ENCODE data around the gene NFATC3.
"Not testable (repeated sequence)": the region's sequence is repeated elsewhere in the genome, so short reads cannot be mapped to it uniquely, and the experiment has no call there.

NFATC3 gene

DNA sequence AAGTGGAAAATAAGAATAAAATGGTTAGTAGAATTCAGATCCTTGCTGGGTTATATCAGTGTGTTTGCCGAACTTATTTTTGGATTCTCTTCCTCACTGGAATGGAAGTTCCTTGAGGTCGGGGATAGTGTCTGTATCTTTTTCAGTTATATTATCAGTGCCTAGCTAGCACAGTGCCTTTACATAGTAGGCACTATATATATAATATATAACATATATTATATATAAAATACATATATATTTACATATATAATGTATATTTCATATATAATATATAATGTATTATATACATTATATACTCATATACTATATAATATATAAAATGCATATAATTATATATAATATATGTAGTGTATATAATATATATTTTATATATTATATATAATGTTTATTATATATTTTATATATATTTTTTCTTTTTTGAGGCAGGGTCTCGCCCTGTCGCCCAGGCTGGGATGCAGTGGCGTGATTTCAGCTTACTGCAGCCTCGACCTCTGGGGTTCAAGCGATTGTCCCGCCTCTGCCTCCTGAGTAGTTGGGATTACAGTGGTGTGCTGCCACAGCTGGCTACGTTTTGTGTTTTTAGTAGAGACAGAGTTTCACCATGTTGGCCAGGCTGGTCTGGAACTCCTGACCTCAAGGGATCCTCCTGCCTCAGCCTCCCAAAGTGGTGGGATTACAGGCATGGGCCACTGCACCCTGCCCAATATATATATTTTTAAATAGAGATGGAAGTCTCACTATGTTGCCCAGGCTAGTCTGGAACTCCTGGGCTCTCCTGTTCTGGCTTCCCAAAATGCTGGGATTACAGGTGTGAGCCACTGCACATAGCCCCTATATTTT is 3.2 kb downstream of the NFATC3 start:
- TF ChIP-seq, protein P1, sequence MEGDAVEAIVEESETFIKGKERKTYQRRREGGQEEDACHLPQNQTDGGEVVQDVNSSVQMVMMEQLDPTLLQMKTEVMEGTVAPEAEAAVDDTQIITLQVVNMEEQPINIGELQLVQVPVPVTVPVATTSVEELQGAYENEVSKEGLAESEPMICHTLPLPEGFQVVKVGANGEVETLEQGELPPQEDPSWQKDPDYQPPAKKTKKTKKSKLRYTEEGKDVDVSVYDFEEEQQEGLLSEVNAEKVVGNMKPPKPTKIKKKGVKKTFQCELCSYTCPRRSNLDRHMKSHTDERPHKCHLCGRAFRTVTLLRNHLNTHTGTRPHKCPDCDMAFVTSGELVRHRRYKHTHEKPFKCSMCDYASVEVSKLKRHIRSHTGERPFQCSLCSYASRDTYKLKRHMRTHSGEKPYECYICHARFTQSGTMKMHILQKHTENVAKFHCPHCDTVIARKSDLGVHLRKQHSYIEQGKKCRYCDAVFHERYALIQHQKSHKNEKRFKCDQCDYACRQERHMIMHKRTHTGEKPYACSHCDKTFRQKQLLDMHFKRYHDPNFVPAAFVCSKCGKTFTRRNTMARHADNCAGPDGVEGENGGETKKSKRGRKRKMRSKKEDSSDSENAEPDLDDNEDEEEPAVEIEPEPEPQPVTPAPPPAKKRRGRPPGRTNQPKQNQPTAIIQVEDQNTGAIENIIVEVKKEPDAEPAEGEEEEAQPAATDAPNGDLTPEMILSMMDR (conservative IDR thresholded peaks at IDR 0.05; ENCODE audit: control insufficient read depth, insufficient read depth, low read depth, low read length), result no peak
- DNase-seq (ENCODE audit: low read depth), result no peak
- no peak overlapping the region for H3K4me3 ChIP-seq (ENCODE audit: control insufficient read depth, low read depth, low read length)

DNA sequence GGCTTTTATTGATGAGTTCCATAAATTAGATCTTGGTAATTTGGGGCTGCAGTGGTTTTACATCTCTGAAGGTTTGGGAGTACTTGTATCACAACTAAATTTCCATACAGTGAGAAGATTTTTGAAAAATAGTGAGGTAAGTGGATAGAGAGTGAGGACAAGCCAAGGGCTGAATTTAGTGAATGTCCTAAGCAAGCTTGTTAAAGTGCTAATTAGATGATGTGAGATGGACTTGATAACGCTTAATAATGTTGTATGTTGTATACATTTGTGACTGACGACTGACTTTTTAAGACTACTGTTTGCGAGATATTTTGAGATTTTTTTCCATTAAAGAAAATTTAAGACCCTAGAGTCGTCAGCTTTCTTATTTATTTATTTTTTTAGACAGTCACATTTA is 3.9 kb downstream of the NFATC3 start:
- TF ChIP-seq, protein P1 (conservative IDR thresholded peaks at IDR 0.05; ENCODE audit: control insufficient read depth, insufficient read depth, low read depth, low read length), result no peak
- H3K4me3 ChIP-seq (ENCODE audit: control insufficient read depth, low read depth, low read length), result no peak overlapping the region
- DNase-seq (ENCODE audit: low read depth), result no peak

DNA sequence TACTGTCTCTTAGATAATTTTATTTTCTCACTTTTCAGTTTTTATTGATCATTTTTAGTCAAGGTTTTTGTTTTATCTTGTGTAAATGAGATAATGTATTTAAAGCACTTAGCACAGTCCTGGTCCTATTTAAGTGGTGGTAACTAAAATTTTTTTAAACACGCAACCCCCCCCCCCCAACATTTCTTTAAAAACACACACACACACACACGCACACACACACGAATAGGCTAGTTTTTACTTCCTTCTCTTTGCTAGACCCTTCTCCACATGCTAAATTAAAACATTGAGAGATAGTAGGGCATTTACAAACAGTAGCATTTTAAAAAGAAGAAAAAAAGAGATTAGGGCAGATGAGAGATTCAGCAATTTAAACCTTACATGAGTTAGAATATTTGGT is 5.0 kb downstream of the NFATC3 start:
- TF ChIP-seq, protein P1 (conservative IDR thresholded peaks at IDR 0.05; ENCODE audit: control insufficient read depth, insufficient read depth, low read depth, low read length), result no peak
- no peak for DNase-seq (ENCODE audit: low read depth)
- H3K4me3 ChIP-seq (ENCODE audit: control insufficient read depth, low read depth, low read length), result no peak overlapping the region

- TF ChIP-seq, protein P1 (conservative IDR thresholded peaks at IDR 0.05; ENCODE audit: control insufficient read depth, insufficient read depth, low read depth, low read length), result no peak
- no peak overlapping the region for H3K4me3 ChIP-seq (ENCODE audit: control insufficient read depth, low read depth, low read length)
- no peak for DNase-seq (ENCODE audit: low read depth)
These were observed 5.4 kb downstream of the NFATC3 start for GRCh38 chr16:68090533-68090932.

DNA sequence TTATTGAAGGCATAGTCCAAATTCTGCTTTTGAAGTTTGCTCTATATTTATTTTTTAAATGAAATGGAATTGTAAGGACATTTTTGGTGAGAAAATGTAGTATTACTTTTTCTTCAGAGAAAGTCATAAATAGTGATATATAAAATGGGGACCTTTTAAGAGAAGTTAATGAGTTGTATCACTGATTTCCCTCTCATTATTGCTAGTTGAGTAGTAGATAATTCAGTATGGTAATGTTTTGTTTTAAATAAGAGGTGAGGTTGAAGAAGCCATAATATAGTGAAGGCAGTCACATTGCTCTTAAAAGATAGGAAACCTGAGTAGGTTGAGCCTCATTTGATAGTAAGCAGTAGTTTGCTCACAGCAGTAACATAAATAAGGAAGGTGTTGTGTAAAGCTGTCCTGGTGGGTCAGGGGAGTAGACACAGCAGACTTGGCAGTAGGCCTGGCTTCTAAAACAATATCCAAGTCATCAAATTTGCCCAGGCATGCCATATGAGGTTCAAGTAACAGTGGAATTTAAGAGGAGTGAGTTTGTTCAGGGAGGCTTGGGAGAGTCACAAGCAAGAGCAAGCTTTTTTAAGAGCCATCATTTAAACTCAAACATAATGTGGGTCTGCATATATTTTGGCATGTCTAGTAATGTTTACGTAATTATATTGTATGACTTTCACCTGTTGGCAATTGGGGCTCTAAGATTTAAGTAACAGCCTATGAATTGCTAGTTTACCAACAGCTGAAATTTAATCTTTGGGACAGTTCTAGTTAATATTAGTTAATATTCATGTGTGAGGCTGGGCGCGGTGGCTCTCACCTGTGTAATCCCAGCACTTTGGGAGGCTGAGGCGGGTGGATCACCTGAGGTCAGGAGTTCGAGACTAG is 6.5 kb downstream of the NFATC3 start:
- H3K4me3 ChIP-seq (ENCODE audit: control insufficient read depth, low read depth, low read length), result no peak overlapping the region
- DNase-seq (ENCODE audit: low read depth), result peak; percentile 72
- TF ChIP-seq, protein P1 (conservative IDR thresholded peaks at IDR 0.05; ENCODE audit: control insufficient read depth, insufficient read depth, low read depth, low read length), result no peak

DNA sequence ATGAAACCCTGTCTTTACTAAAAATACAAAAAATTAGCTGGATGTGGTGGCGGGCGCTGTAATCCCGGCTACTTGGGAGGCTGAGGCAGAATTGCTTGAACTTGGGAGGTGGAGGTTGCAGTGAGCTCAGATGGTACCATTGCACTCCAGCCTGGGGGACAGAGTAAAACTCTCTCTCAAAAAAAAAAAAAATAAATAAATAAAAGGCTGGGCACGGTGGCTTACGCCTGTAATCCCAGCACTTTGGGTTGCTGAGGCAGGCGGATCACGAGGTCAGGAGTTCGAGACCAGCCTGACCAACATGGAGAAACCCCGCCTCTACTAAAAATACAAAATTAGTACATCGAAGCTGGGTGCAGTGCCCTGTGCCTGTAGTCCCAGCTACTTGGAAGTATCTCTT is 7.1 kb downstream of the NFATC3 start:
- H3K4me3 ChIP-seq (ENCODE audit: control insufficient read depth, low read depth, low read length); DNase-seq (ENCODE audit: low read depth): not testable (repeated sequence)

All from fibroblast of mammary gland (primary cell).